Putamen (tissue), 1 donor: ENCODE results near the gene POLR2E.
A peak's percentile ranks its signal among the peaks of the same experiment; 100 is the strongest.

Experiments used
- DNase-seq: peaks from one replicate; pipeline ENCODE4 v3.0.0-alpha.2; 2016; ENCODE audit warnings: low spot score

Gene POLR2E

GRCh38 chr19:1079566-1080111 lies 15.5 kb downstream of the POLR2E start:
- no peak for DNase-seq

- peak; percentile 67 for DNase-seq
These were observed 18.2 kb downstream of the POLR2E start for GRCh38 chr19:1076951-1077350.

- DNase-seq, result no peak
These were observed 19.2 kb downstream of the POLR2E start for GRCh38 chr19:1076046-1076386.

GRCh38 chr19:1074544-1075283 lies 20.5 kb downstream of the POLR2E start:
- peak; percentile 36 for DNase-seq

- DNase-seq, result no peak
These were observed 21.1 kb downstream of the POLR2E start for GRCh38 chr19:1073956-1074517.

- DNase-seq, result no peak
These were observed 21.9 kb downstream of the POLR2E start for GRCh38 chr19:1073063-1073955.

- DNase-seq, result no peak
These were observed 22.7 kb downstream of the POLR2E start for GRCh38 chr19:1072371-1073015.

- DNase-seq, result no peak
These were observed 24.0 kb downstream of the POLR2E start for GRCh38 chr19:1070931-1071791.

- no peak for DNase-seq
These were observed 24.6 kb downstream of the POLR2E start for GRCh38 chr19:1070576-1070930.

- no peak for DNase-seq
These were observed 26.0 kb downstream of the POLR2E start for GRCh38 chr19:1069009-1069779.

GRCh38 chr19:1068009-1069001 lies 26.9 kb downstream of the POLR2E start:
- no peak for DNase-seq

GRCh38 chr19:1067341-1067957 lies 27.7 kb downstream of the POLR2E start:
- DNase-seq, result no peak

GRCh38 chr19:1066748-1067340 lies 28.3 kb downstream of the POLR2E start, which contains the start of gene ARHGAP45:
Gene ARHGAP45, plus strand, starts transcription at chr19:1067167. Its CDS starts 239 bp downstream, at chr19:1067406.
- no peak for DNase-seq

GRCh38 chr19:1066251-1066747 lies 28.9 kb downstream of the POLR2E start:
- DNase-seq, result no peak

- no peak for DNase-seq
These were observed 29.5 kb downstream of the POLR2E start for GRCh38 chr19:1065606-1066109.

GRCh38 chr19:1064661-1065605 lies 30.2 kb downstream of the POLR2E start:
- no peak for DNase-seq
